DOHH2 (cell line): Measurements from ENCODE around the gene URGCP.

Experiments used
- EZH2phosphoT487 ChIP-seq: fragments of 200-600 bp; sonication (generic); IDR thresholded peaks from 2 replicates; pipeline ENCODE4 v1.6.1; 2017; ENCODE audit warnings: borderline replicate concordance, mild to moderate bottlenecking, antibody characterized with exemption, low read length, moderate library complexity, mixed read lengths
- TF ChIP-seq, protein P1 (sequence below): fragments of 200-600 bp; sonication (generic); IDR thresholded peaks from one replicate; pipeline ENCODE4 v1.5.1; 2014; ENCODE audit warnings: antibody characterized with exemption, mild to moderate bottlenecking, low read depth, low read length; ENCODE audit not compliant: poor library complexity, severe bottlenecking

GRCh38 chr7:43869867-43870240, 36.5 kb downstream of the URGCP start:
- TF ChIP-seq, protein P1, sequence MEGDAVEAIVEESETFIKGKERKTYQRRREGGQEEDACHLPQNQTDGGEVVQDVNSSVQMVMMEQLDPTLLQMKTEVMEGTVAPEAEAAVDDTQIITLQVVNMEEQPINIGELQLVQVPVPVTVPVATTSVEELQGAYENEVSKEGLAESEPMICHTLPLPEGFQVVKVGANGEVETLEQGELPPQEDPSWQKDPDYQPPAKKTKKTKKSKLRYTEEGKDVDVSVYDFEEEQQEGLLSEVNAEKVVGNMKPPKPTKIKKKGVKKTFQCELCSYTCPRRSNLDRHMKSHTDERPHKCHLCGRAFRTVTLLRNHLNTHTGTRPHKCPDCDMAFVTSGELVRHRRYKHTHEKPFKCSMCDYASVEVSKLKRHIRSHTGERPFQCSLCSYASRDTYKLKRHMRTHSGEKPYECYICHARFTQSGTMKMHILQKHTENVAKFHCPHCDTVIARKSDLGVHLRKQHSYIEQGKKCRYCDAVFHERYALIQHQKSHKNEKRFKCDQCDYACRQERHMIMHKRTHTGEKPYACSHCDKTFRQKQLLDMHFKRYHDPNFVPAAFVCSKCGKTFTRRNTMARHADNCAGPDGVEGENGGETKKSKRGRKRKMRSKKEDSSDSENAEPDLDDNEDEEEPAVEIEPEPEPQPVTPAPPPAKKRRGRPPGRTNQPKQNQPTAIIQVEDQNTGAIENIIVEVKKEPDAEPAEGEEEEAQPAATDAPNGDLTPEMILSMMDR, result no peak
- TF ChIP-seq EZH2phosphoT487, result no peak
